RCC 7860 (cell line): Measurements from ENCODE around the gene SLIT3.

Experiments used
- DNase-seq: peaks from one replicate; pipeline ENCODE4 v3.0.0-alpha.2; 2015; ENCODE audit warnings: low spot score
- FAIRE-seq: peaks from 2 replicates; lab custom pipeline; 2012; peaks lifted over from hg19 to GRCh38; lab: Jason Lieb, UNC

SLIT3 gene

GRCh38 chr5:168879929-168880328, 421.0 kb downstream of the SLIT3 start:
- DNase-seq (no peak), FAIRE-seq (no peak)

DNA sequence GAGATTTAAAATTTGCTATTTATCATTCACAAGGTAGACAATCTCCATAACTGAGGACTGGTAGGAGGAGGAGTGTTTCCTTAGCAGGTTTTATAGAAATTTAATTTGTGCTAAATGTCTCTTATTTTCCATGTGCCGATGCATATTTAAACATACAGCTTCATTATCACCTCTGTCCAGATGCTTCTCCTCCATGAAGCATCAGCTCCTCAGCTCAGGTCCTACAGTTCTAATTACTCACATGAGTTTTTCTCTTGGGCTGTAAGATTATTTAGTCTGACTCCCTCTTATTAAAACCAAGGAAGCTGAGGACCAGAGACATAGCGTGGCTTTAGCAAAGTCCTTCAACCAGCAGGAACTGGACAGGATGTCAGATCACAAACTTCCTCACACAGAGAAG, 421.6 kb downstream of the SLIT3 start:
- DNase-seq, result no peak
- no peak for FAIRE-seq

DNA sequence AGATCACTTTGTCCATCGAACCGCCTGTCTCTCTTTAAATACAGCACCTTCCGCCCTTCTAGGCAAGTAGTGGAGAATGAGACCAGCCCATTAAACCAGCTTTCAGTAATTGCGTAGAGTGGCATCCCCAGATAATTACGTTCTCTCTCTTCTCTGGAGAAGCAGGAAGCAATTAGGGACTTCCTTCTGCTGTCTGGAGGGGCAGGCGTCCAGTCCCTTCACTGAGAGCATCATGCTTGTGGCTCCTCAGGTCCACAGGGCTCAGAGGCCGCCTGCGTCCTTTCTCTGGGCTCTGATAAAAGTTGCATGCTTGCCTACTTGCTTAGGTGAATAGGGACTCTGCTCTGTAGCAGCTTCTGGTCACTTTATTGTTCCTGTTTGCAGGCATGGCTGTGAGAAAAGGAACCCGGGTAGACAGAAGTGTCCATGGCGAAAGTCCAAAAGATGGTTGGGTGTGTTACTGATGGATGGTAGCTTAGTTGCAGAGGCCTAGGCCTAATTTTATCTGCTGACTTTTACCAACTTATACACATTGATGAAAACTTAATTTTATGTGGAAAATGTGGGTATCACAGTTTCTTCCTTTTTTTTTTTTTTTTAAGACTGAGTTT, 422.7 kb downstream of the SLIT3 start:
- DNase-seq (no peak), FAIRE-seq (no peak)

DNA sequence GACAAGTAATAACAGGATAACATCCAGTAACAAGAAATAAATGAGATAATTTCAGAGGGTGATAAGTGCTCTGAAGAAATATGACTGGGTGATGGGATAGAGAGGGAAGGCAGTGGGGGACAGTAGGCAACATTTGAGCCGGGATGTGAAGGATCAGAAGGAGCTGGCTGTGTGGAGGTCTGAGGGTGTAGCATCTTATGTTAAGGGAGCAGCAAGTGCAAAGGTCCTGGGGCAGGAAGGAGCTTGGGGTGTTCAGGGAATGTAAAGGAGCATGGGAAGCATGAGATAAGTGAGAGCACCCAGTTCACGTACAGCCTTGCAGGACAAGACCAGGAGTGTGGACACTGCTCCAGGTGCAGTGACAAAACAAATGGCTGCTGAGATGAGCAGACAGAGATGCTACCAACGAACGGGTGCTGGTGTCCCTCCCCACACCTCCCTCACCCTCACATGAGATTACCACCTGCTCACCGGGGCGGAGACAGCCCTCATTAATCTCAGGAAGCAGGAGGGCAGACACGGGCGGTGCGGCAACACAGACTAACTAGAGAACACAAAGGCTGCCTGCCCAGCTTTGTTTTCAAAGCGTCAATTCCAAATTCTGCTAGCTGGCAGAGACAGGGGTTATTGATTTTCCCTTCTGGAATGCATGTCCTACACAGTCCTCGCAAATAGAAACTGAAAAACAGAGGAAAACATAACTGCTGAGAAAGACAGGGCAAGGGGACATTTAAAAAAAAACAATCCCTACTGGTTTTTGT, 423.6 kb downstream of the SLIT3 start:
- DNase-seq, result no peak
- no peak for FAIRE-seq

DNA sequence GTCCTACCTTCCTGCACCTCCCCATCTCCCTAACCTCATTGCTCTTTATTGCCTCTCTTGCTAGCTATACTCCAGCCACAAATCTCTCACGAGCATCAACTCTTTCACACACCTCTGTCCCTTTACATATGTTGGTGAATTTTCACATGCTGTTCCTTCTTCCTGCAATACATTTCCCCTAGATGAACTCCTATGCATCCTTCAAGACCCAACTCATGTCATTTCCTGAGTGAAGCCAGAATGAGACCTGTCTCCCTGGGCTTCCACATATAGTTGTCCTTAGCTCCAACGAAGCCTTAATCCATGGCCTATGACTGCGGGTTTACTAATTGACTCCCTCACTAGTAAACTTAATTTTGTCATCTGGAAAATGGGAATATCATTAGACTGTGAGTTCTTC, 424.5 kb downstream of the SLIT3 start:
- FAIRE-seq (no peak), DNase-seq (no peak)

DNA sequence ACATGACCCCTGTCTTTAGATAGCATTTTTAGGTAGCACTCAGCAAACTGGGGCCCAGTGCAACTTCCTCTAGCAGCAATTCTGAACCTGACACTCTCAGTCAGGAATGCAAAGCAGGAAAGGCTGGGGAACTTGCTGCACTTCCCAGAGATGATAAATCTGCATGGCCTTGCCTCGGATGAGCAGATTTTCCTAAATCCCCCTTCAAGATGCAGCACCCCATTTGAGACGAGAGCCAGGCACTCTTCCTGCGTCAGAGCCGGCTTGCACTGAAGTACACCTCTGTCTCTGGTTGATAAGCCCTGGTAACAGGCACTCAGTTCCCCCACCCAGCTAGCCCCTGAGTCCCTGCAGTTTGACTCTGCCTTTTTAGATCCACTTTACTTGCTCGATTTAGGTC, 425.1 kb downstream of the SLIT3 start:
- no peak for FAIRE-seq
- no peak for DNase-seq

DNA sequence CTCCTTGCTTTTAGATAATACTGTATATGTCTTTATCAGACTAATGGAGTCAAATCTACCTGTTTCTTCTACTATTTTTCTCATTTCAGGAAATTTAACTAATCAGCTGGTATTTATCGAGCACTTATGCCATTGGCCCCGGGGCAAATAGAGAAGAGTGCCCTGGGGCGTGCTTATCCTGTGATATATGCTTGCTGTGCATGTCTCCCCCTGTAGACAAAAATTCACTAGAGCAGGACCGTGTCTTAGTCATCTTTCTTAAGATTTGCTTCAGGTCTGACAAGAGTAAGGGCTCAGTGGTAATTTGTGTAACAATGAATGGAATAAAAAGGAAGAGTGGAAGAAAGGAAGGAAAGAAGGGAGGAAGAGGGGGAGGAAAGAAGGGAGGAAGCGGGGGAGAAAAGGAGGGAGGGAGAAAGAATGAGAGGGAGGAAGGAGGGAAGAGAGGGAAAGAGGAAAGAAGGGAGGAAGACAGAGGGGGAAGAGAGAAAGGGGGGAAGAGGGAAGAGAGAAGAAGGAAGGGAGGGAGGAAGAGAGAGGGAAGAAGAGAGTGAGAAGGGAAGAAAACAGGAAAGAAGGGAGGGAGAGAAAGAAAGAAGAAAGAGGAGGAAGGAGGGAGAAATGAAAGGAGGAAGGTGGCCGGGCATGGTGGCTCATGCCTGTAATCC, 426.1 kb downstream of the SLIT3 start:
- DNase-seq (peak; percentile 20), FAIRE-seq (no peak)

DNA sequence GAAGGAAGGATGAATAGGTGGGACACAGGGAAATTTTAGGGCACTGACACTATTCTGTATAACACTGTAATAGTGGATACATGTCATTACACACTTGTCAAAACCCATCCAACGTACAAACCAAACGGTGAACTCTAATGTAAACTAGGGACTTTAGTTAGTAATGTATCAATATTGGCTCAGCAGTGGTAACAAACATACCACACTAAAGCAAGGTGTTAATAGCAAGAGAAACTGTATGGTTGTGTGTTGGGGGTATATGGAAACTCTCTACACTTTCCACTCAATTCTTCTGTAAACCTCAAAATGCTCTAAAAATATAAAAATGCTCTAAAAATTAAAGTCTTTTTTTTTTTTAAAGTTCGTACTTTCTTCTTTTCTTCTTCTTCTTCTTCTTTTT, 428.7 kb downstream of the SLIT3 start:
- FAIRE-seq, result no peak
- DNase-seq, result no peak

DNA sequence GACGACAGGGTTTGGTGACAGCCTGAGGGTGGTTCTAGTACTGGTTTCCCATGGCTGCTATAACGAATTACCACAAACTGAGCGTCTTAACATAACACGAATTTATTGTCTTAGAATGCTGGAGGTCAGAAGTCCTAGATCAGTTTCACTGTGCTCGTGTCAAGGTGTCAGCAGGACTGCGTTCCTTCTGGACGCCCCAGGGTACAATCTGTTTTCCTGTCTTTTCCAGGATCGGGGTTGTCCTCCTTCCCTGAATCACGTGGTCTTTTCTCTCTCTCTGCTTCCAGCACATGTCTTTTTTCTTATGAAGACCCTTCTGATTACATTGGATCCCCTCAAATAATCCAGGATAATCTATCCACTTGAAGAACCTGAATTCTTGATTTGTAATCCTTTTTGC, 430.0 kb downstream of the SLIT3 start:
- no peak for FAIRE-seq

DNA sequence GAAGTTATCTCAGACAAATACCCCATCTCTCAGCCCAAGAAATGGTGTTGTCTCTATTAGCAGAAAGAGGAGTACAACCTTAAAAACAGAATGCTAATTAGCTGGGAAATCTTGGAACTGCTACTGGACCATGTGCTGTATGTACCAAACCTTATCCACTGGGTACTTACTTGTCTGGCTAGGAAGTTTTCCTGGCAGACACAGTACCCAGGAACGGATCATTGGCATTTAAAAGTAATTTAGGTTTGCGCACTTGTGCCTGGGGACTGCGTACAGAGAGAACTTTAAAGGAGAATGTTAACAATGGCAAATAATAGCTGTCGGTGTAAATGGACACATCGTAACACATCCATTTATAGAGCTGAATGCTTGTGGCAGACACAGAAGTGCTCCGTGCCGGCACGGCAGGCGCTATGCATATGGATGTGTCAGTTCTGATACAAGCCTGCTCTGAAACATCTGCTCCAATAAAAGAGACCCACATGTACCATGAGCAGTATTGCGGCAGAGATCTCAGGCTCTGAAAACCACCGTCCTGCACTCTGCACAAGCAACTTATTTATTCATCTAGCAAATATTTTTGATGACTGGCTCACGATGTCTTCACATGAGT, 431.2 kb downstream of the SLIT3 start:
- FAIRE-seq (no peak), DNase-seq (no peak)

More for the DNA sequence above, 430.0 kb downstream of the SLIT3 start:
- DNase-seq, result no peak

- FAIRE-seq (no peak), DNase-seq (peak; percentile 44)
These were observed 433.7 kb downstream of the SLIT3 start for GRCh38 chr5:168867241-168867640.

GRCh38 chr5:168865968-168866367, 435.0 kb downstream of the SLIT3 start:
- FAIRE-seq (no peak), DNase-seq (no peak)

GRCh38 chr5:168863021-168863420, 437.9 kb downstream of the SLIT3 start:
- no peak for DNase-seq
- FAIRE-seq, result no peak

DNA sequence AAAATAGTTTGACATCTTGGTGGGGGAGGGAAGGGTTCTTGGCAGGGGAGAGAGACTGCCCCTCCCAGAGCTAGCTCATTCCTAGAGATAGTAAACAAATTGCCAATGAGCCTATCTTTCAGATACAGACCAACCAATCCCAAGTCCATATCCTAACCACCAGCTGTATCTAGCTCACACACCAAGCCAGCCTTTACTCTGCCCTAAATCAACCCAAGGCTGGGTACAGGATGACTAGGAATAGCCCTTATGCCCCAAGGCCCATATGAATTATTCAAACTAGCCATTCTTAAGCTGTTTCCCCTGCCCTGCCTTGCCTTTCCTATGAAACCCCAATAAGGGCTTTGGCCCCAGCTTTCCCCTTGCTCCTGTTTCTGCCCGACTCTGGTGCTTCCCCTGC, 440.4 kb downstream of the SLIT3 start:
- DNase-seq (no peak), FAIRE-seq (no peak)

GRCh38 chr5:168860081-168860480, 440.9 kb downstream of the SLIT3 start:
- DNase-seq, result no peak

DNA sequence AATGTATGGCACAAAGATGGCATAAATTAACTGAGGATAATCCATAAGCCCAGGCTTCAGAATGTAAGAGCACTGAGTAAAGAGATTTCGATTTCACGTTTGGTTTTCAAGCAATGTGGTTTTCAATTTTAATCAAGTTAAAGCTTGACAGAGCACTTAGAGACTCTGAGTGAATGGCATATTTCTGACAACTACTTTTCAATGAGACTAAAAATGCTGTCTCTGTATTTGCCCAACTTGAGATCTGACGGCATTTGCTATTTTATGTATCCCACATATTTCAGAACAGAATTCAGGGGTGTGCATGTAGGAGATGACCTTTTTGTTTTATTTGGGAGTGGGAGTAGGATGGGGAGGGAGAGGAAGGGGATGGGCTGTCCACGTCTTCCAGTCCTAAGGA, 441.5 kb downstream of the SLIT3 start:
- no peak for DNase-seq
- FAIRE-seq, result no peak

More at GRCh38 chr5:168860081-168860480, 440.9 kb downstream of the SLIT3 start:
- no peak for FAIRE-seq

DNA sequence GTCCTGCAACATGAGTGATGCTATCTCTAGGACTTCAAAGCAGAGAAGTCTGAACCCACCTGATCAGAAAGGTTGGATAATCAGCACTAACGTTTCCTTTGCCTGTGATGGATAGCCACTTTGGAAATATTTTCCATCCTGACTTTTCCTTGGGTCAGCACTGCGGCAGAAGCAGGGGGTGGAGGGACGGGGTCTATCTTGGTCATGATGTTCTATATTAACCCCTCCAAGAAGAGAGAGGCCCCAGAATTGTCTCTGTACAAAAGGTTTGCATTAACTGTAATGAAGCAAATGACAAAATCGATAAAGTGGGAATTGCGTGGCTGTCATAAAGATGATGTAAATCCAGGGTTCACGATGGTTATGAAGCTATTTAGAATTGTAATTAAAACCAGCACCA, 441.9 kb downstream of the SLIT3 start:
- no peak for FAIRE-seq
- no peak for DNase-seq

DNA sequence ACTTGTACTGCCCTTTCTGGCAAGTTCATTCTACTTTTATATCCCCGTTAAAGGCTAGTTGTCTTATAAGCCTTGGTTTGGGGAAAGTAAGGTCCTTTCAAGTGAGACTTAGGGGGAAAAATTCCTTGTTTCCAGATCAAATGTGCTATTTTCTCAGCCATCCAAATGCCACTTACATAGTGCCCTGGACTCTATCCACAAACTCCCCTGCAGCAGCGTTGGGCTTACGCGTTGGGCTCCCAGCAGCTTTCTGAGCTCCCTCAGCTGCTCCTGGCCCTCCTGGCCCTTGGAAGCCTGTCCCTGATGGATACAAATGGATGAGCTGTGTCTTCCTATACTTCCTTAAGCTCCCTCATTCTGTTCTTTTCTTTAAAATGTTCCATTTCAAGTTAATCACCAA, 442.6 kb downstream of the SLIT3 start:
- FAIRE-seq (no peak), DNase-seq (no peak)

GRCh38 chr5:168853972-168854371, 447.0 kb downstream of the SLIT3 start:
- DNase-seq (no peak), FAIRE-seq (no peak)

- DNase-seq, result no peak
- no peak for FAIRE-seq
These were observed 448.6 kb downstream of the SLIT3 start for GRCh38 chr5:168852329-168852728.

- FAIRE-seq (peak; percentile 72), DNase-seq (peak; percentile 81)
These were observed 449.0 kb downstream of the SLIT3 start for GRCh38 chr5:168851902-168852321.

GRCh38 chr5:168850683-168851082, 450.3 kb downstream of the SLIT3 start:
- FAIRE-seq (no peak), DNase-seq (no peak)
